ENCODE data around the gene TIMM17A.
"Not testable (repeated sequence)": the region's sequence is repeated elsewhere in the genome, so short reads cannot be mapped to it uniquely, and the experiment has no call there.

TIMM17A gene

GRCh38 chr1:201941420-201942128, 13.7 kb upstream of the TIMM17A start:
- DNase-seq = no peak

GRCh38 chr1:201942129-201942495, 13.2 kb upstream of the TIMM17A start:
- no peak for DNase-seq

GRCh38 chr1:201944002-201944401, 11.3 kb upstream of the TIMM17A start:
- DNase-seq = no peak

- DNase-seq = no peak
Measured at GRCh38 chr1:201944639-201945038, 10.7 kb upstream of the TIMM17A start.

- no peak for DNase-seq
Measured at GRCh38 chr1:201945157-201945556, 10.1 kb upstream of the TIMM17A start.

- DNase-seq = no peak
Measured at GRCh38 chr1:201945863-201946223, 9.5 kb upstream of the TIMM17A start.

GRCh38 chr1:201946224-201946908, 8.9 kb upstream of the TIMM17A start, which contains the start of gene LMOD1:
TSS of gene LMOD1 (minus strand) at chr1:201946548. CDS start at chr1:201946340, 208 bp downstream.
- peak; percentile 37 for DNase-seq

- DNase-seq = no peak
Measured at GRCh38 chr1:201947697-201948008, 7.7 kb upstream of the TIMM17A start.

- no peak for DNase-seq
Measured at GRCh38 chr1:201949491-201949890, 5.8 kb upstream of the TIMM17A start.

GRCh38 chr1:201954263-201955008, 867 bp upstream of the TIMM17A start:
- peak; percentile 1 for DNase-seq

GRCh38 chr1:201955729-201956143, 433 bp downstream of the TIMM17A start:
- DNase-seq = no peak

- no peak for DNase-seq
Measured at GRCh38 chr1:201958348-201958747, 3.0 kb downstream of the TIMM17A start.

GRCh38 chr1:201962382-201962781, 7.1 kb downstream of the TIMM17A start:
- not testable (repeated sequence) for DNase-seq

- DNase-seq = no peak
Measured at GRCh38 chr1:201964261-201964660, 9.0 kb downstream of the TIMM17A start.

- no peak for DNase-seq
Measured at GRCh38 chr1:201966171-201966570, 10.9 kb downstream of the TIMM17A start.

GRCh38 chr1:201968202-201968925, 13.1 kb downstream of the TIMM17A start:
- no peak for DNase-seq

GRCh38 chr1:201970334-201971159, 15.2 kb downstream of the TIMM17A start:
- peak; percentile 54 for DNase-seq

- DNase-seq = no peak
Measured at GRCh38 chr1:201982082-201982622, 26.8 kb downstream of the TIMM17A start.

GRCh38 chr1:201982623-201983379, 27.5 kb downstream of the TIMM17A start, which contains the start of gene RNPEP:
TSS of gene RNPEP (plus strand) at chr1:201982648. CDS start at chr1:201982667, 19 bp downstream.
- peak; percentile 67 for DNase-seq

- no peak for DNase-seq
Measured at GRCh38 chr1:201983380-201983805, 28.1 kb downstream of the TIMM17A start.

- DNase-seq = no peak
Measured at GRCh38 chr1:201984446-201984845, 29.1 kb downstream of the TIMM17A start.
